ENCODE results near the gene GFI1B.

GRCh38 chr9:132935026-132935425 is 43.5 kb upstream of the GFI1B start:
- TF ChIP-seq POLR2AphosphoS5 (IDR thresholded peaks at IDR 0.05), result no peak
- no peak for TF ChIP-seq CTCF (IDR thresholded peaks at IDR 0.05)
- TF ChIP-seq POLR2A (IDR thresholded peaks at IDR 0.05), result no peak
